ENCODE measurements around the gene NCKIPSD. TPM values are rescaled to one million over a fixed set of nuclear protein-coding genes. Genes with fewer than 3 reads are reported as not detected.

Gene NCKIPSD
- total RNA-seq, 1 experiment from 2014 or later = 36.9 TPM

- no peak overlapping the region for H2AFZ ChIP-seq (ENCODE audit: low read depth, low read length, poor library complexity, severe bottlenecking)
- no peaks in the 10 kb centered on the region for H3K9me2 ChIP-seq (ENCODE audit: insufficient read depth)
- ChIA-PET RAD21 (ENCODE audit: low non-redundant PET in 1 of 2, low total read pairs in 2 of 2, uncharacterized antibody in 2 of 2, unreplicated experiment in 2 of 2) (no interaction called here), CTCF (no interaction called here), POLR2A (no interaction called here)
- no peaks in the 10 kb centered on the region for H3K36me3 ChIP-seq (ENCODE audit: control insufficient read depth in 1 of 2, insufficient read depth in 2 of 2, low read length in 2 of 2)
- BruUV-seq (replicated peaks) = no TSS peak
- no peak overlapping the region for H3K27ac ChIP-seq (ENCODE audit: low read depth, low read length)
- H3K4me3 ChIP-seq (replicated peaks in 1 of 2; ENCODE audit: low read depth in 1 of 2, low read length in 2 of 2) = no peak overlapping the region
- no peaks in the 10 kb centered on the region for H3K79me2 ChIP-seq (ENCODE audit: insufficient read depth, low read length)
- ATAC-seq (no peak), DNase-seq (ENCODE audit: low read depth, low spot score) (no peak)
- H3K4me1 ChIP-seq (ENCODE audit: control insufficient read depth in 1 of 2, insufficient read depth in 2 of 2, low read length in 2 of 2) = no peaks in the 10 kb centered on the region
- H3K9ac ChIP-seq (ENCODE audit: low read length) = no peak overlapping the region
- intact Hi-C loops (cut with micrococcal nuclease) = no loop called here
- no peak overlapping the region for H3K4me2 ChIP-seq (ENCODE audit: low read length)
- H4K20me1 ChIP-seq (ENCODE audit: insufficient read depth) = no peaks in the 10 kb centered on the region
- H3K27me3 ChIP-seq (ENCODE audit: insufficient read depth, low read length) = no peaks in the 10 kb centered on the region
- H3K9me3 ChIP-seq (ENCODE audit: control insufficient read depth in 1 of 2, insufficient read depth in 1 of 2, low read depth in 1 of 2, low read length in 2 of 2) = no peaks in the 10 kb centered on the region
- TF ChIP-seq FOSL1 (IDR thresholded peaks at IDR 0.05; ENCODE audit: low read depth) (no peak), ZBTB33 (IDR thresholded peaks at IDR 0.05; ENCODE audit: extremely low read depth, insufficient replicate concordance, low read length) (no peak), CTCF (IDR thresholded peaks at IDR 0.05 in 2 of 3, conservative IDR thresholded peaks at IDR 0.05 in 1 of 3; ENCODE audit: borderline replicate concordance in 1 of 3, insufficient read depth in 1 of 3, low read depth in 2 of 3, low read length in 2 of 3) (no peak), CEBPB (IDR thresholded peaks at IDR 0.05; ENCODE audit: low read depth) (no peak), ZFX (IDR thresholded peaks at IDR 0.05) (no peak), ATF3 (IDR thresholded peaks at IDR 0.05) (no peak), POLR2A (IDR thresholded peaks at IDR 0.05; ENCODE audit: borderline replicate concordance, extremely low read depth, insufficient read depth, insufficient read length) (no peak), EZH2 (IDR thresholded peaks at IDR 0.05) (no peak), YY1 (IDR thresholded peaks at IDR 0.05; ENCODE audit: extremely low read depth, insufficient replicate concordance, low read depth, low read length) (no peak), EGR1 (IDR thresholded peaks at IDR 0.05; ENCODE audit: low read depth) (no peak), TCF7L2 (IDR thresholded peaks at IDR 0.05; ENCODE audit: borderline replicate concordance, extremely low read depth, insufficient read depth, insufficient read length) (no peak), ZNF274 (IDR thresholded peaks at IDR 0.05; ENCODE audit: low read depth, low read length) (no peak), RAD21 (IDR thresholded peaks at IDR 0.05; ENCODE audit: low read depth) (no peak)
These were observed 35.0 kb downstream of the NCKIPSD start for GRCh38 chr3:48650723-48651122.
